Lung microvascular endothelial cell (primary cell): ENCODE results near the gene PLPPR3. TPM values are rescaled to one million over a fixed set of nuclear protein-coding genes. Genes with fewer than 3 reads are reported as not detected.

ENCODE experiments used
- DNase-seq, 2 donors: peaks; one replicate each; pipeline versions ENCODE4 v3.0.0 to v3.0.0-alpha.2; 2010; ENCODE audit warnings: low read depth in 2 of 2
- total RNA-seq: library from RNA; depleted of rRNA; stranded (reverse); fragments of >200 nt; gene quantifications from 2 replicates; pipeline ENCODE4 v1.2.1, GENCODE V29; 2014

Gene PLPPR3
- total RNA-seq, 1 donor from 2014 or later: under 0.01 TPM

- peak; percentile 100 for DNase-seq
These were observed 24.8 kb downstream of the PLPPR3 start, which contains the start of gene PTBP1 for GRCh38 chr19:796692-797527. PTBP1 (plus strand) TSS chr19:797452; CDS start chr19:797498, 46 bp downstream.

GRCh38 chr19:795691-796581, 25.8 kb downstream of the PLPPR3 start:
- DNase-seq: no peak

GRCh38 chr19:795073-795611, 26.6 kb downstream of the PLPPR3 start:
- DNase-seq: no peak

GRCh38 chr19:793806-794205, 27.9 kb downstream of the PLPPR3 start:
- DNase-seq: no peak

GRCh38 chr19:792306-792885, 29.4 kb downstream of the PLPPR3 start:
- peak in 1 of 2 donors; percentile 73 for DNase-seq

GRCh38 chr19:791567-792305, 30.0 kb downstream of the PLPPR3 start:
- peak in 1 of 2 donors; percentile 76 for DNase-seq

- DNase-seq: no peak
These were observed 30.7 kb downstream of the PLPPR3 start for GRCh38 chr19:791007-791566.

GRCh38 chr19:789701-790060, 32.1 kb downstream of the PLPPR3 start:
- DNase-seq: no peak

GRCh38 chr19:788983-789700, 32.6 kb downstream of the PLPPR3 start:
- DNase-seq: peak; percentile 65 to 83

- no peak for DNase-seq
These were observed 33.1 kb downstream of the PLPPR3 start for GRCh38 chr19:788686-788982.

GRCh38 chr19:787536-787935, 34.2 kb downstream of the PLPPR3 start:
- no peak for DNase-seq

- peak in 1 of 2 donors; percentile 48 for DNase-seq
These were observed 37.2 kb downstream of the PLPPR3 start for GRCh38 chr19:784541-784940.

- peak; percentile 80 to 81 for DNase-seq
These were observed 38.7 kb downstream of the PLPPR3 start for GRCh38 chr19:782878-783668.

GRCh38 chr19:782185-782877, 39.4 kb downstream of the PLPPR3 start:
- DNase-seq: peak; percentile 46 to 63

- no peak for DNase-seq
These were observed 40.0 kb downstream of the PLPPR3 start for GRCh38 chr19:781800-782184.

- no peak for DNase-seq
These were observed 40.8 kb downstream of the PLPPR3 start for GRCh38 chr19:780935-781334.

- DNase-seq: peak; percentile 62 to 75
These were observed 42.7 kb downstream of the PLPPR3 start for GRCh38 chr19:778910-779653.

- DNase-seq: no peak
These were observed 45.2 kb downstream of the PLPPR3 start for GRCh38 chr19:776549-776948.
